Memory B cell (primary cell): ENCODE measurements around the gene CSTF3.
"Not testable (repeated sequence)": the region's sequence is repeated elsewhere in the genome, so short reads cannot be mapped to it uniquely, and the experiment has no call there.

ENCODE experiments used
- ATAC-seq: fragments of 150-1000 bp; cut with Tn5 transposase; 2 replicates; pipeline ENCODE4 v1.10.0; 2021; ENCODE audit warnings: low read depth, mild to moderate bottlenecking, moderate library complexity
- DNase-seq, 2 donors: peaks; one replicate each; pipeline ENCODE4 v3.0.0; 2022; ENCODE audit warnings: low spot score in 2 of 2
- H3K27ac Mint-ChIP-seq: one replicate; pipeline ENCODE4 v1.8.0; 2022; ENCODE audit warnings: mild to moderate bottlenecking, moderate library complexity, mixed read lengths
- H3K27me3 Mint-ChIP-seq: one replicate; pipeline ENCODE4 v1.8.0; 2022; ENCODE audit warnings: mixed read lengths
- H3K36me3 Mint-ChIP-seq: one replicate; pipeline ENCODE4 v1.8.0; 2022; ENCODE audit warnings: mild to moderate bottlenecking, mixed read lengths
- H3K4me1 Mint-ChIP-seq: one replicate; pipeline ENCODE4 v1.8.0; 2022; ENCODE audit warnings: mixed read lengths
- H3K4me3 Mint-ChIP-seq: one replicate; pipeline ENCODE4 v1.8.0; 2022; ENCODE audit warnings: mild to moderate bottlenecking, moderate library complexity, mixed read lengths
- H3K9me3 Mint-ChIP-seq: one replicate; pipeline ENCODE4 v1.8.0; 2022; ENCODE audit warnings: mixed read lengths

Gene CSTF3

DNA sequence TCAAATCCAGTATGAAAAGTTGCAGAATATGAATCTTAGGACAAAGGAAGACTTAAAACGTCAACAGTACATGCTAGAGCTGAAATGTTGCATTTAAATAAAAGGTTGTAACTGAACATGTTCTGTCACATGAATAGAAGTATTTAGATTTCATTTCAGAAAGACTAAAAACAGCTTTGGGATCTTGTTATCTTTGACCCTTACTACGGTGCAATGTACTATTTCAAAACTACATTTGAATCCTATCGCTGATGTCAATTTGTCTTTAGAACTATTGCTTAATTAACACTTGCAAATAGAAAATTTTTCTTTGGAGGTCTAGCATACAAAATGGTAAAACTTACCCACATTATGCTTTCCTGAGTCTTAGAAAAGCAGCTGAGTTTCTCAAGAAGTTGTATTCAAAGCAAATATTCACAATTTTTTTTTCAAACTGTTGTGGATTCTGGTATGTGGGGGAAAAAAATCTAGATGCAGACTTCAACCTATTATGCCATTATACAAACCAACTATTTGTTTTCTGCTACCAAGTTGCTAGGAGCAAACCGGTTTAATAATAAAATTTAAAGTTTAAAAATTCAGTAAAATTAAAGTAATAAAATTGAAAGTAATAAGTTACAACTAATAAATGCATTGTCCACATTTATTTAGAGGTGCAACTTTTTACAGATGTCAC is 25.4 kb downstream of the CSTF3 start:
- H3K36me3 Mint-ChIP-seq: peaks cover 3% of the 10 kb centered on the region
- H3K27me3 Mint-ChIP-seq: no peaks in the 10 kb centered on the region
- H3K4me1 Mint-ChIP-seq: no peaks in the 10 kb centered on the region
- H3K4me3 Mint-ChIP-seq: no peak overlapping the region
- ATAC-seq (no peak), DNase-seq (no peak)
- no peaks in the 10 kb centered on the region for H3K9me3 Mint-ChIP-seq
- no peak overlapping the region for H3K27ac Mint-ChIP-seq

DNA sequence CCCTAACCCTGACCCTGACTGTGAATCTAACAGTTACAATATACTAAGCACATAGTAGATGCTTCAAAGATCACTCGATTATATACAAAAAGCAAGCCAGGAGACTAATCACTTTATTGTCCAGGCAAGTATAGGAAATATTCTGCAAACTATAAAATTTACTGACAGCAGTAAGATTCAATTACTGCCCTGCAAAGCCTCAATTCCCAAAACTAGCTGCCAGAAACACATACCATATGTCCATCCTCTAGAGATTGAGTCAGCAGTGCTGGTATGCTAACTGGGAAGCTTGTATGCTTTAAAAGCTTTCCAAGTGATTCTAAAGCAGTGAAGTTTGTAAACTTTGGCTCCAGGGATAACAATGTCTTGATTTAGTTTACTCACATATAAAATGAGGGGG is 26.1 kb downstream of the CSTF3 start:
- H3K4me1 Mint-ChIP-seq: no peaks in the 10 kb centered on the region
- H3K9me3 Mint-ChIP-seq: no peaks in the 10 kb centered on the region
- H3K27me3 Mint-ChIP-seq: no peaks in the 10 kb centered on the region
- no peak overlapping the region for H3K27ac Mint-ChIP-seq
- DNase-seq (no peak), ATAC-seq (no peak)
- H3K36me3 Mint-ChIP-seq: peaks cover 1% of the 10 kb centered on the region
- no peak overlapping the region for H3K4me3 Mint-ChIP-seq

DNA sequence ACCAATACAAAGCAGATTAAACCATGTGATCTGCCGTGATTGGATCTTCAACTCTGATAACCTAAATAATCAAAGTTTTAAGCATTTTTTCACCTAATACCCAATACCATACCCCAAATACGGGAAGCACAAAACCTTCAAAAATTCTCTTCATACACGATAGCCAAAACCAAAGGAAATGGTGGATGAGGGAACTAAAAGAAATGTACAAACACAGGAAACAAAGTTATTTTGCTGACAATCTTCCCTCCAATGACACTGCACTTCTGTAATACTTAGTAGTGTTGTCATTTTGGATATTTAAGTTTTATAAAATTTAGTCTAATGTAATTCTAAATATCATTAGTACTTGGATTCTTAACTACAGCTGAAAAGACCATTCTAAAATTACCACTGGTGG is 27.0 kb downstream of the CSTF3 start:
- ATAC-seq (no peak), DNase-seq (no peak)
- no peaks in the 10 kb centered on the region for H3K36me3 Mint-ChIP-seq
- H3K4me3 Mint-ChIP-seq: no peak overlapping the region
- H3K27me3 Mint-ChIP-seq: no peaks in the 10 kb centered on the region
- H3K4me1 Mint-ChIP-seq: no peaks in the 10 kb centered on the region
- no peaks in the 10 kb centered on the region for H3K9me3 Mint-ChIP-seq
- no peak overlapping the region for H3K27ac Mint-ChIP-seq

DNA sequence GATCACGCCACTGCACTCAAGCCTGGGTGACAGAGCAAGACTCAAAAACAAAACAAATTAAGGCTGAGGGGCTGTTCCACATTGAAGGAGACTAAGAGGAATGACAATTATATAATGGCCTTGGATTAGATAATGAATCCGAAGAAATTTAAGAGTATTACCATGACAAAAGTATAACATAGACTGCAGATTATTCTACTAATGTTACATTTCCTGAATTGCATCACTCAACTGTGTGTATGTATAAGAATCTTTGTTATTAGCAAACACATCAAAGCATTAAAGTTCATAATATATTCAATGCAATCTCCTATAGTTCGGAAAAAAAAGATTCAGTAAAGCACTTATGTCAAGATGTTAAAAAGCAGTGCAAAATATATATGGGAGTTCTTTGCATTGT is 27.5 kb downstream of the CSTF3 start:
- Mint-ChIP-seq H3K36me3 (no peaks in the 10 kb centered on the region), H3K9me3 (no peaks in the 10 kb centered on the region), H3K27me3 (no peaks in the 10 kb centered on the region), H3K4me1 (peaks cover 1% of the 10 kb centered on the region), H3K27ac (no peak overlapping the region), H3K4me3 (no peak overlapping the region)
- DNase-seq: no peak
- ATAC-seq: no peak

DNA sequence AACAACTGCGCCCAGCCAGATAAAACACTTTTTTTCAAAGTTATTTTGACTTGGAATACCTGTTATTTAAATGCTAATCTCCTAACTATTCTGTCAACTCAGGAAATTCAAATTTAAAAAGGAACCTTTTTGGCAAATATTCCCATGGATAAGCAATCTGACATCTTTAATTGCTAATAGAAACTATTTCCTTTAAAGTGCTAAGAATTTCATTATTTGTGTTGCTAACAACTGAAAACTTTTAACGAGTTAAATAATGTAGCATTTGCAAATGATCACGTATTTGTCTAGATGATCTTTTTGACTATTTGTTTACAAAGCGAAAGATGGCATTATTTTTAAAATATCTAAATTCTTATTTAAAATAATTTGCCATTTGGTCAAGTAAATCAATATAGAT is 28.8 kb downstream of the CSTF3 start:
- H3K27ac Mint-ChIP-seq: no peak overlapping the region

DNA sequence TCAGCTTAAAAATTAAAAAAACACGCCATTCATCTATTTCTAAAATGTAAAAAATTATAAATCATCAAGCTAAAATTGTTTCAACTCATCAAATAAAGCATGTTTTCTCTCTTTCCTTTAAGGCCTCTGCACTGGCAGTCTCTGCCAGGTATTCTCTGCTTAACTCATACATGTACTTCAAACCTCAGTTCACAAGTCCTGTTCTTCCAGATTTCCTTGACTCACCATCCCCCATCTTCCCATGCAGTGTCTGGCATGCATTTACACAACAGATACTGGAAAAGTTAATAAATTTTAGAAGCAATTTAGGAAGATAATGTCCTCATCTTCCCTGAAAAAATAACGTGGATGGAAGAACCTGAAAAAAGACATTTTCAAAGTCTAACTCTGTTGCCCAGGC is 32.5 kb downstream of the CSTF3 start:
- Mint-ChIP-seq H3K27ac (no peak overlapping the region), H3K9me3 (no peaks in the 10 kb centered on the region), H3K36me3 (no peaks in the 10 kb centered on the region), H3K4me1 (peaks cover 3% of the 10 kb centered on the region), H3K4me3 (no peak overlapping the region), H3K27me3 (no peaks in the 10 kb centered on the region)
- no peak for ATAC-seq
- no peak for DNase-seq

More for the DNA sequence above, 28.8 kb downstream of the CSTF3 start:
- H3K4me1 Mint-ChIP-seq: peaks cover 3% of the 10 kb centered on the region
- no peaks in the 10 kb centered on the region for H3K36me3 Mint-ChIP-seq
- no peaks in the 10 kb centered on the region for H3K9me3 Mint-ChIP-seq
- H3K4me3 Mint-ChIP-seq: no peak overlapping the region
- no peaks in the 10 kb centered on the region for H3K27me3 Mint-ChIP-seq
- DNase-seq: no peak
- ATAC-seq: no peak

DNA sequence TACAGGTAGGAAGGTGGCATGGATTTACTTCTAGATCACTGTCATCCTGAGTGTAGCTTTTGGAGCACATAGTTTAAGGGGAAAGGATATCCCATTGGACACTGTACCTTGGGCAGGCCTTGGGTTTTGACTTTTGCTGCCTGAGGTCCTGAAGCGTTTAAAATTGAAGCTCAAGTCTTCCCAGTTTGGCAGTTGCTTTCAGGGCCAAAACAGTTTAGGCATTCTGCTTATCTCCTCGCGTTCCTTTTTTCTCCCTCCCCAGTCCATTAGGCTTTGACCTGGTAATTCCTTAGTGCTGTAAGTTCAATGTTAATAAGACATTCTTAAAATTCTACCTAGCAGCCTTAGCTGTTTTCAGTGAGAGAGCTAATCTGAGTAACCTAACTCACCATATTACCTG is 35.7 kb downstream of the CSTF3 start:
- Mint-ChIP-seq H3K27me3 (no peaks in the 10 kb centered on the region), H3K27ac (no peak overlapping the region), H3K9me3 (no peaks in the 10 kb centered on the region), H3K36me3 (no peaks in the 10 kb centered on the region), H3K4me3 (no peak overlapping the region), H3K4me1 (peaks cover 3% of the 10 kb centered on the region)
- DNase-seq (no peak), ATAC-seq (no peak)

DNA sequence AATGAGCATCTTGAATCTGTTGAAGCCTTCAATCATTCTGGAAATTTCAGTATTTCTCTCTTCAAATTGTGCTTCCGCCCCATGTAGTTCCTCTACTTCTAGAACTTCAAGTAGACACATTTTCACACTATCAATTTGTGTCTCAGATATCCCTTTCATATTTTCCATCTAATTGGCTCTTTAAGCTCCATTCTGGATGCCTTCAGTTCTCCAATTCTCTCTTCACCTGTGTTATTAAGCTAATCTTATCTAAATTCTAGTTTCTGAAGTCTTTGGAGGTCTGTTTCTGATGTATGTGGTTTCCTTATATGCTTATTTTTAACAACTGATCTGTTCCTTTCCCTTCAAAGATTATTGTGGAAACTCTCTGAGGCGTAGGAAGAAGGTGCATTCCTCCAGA is 36.3 kb downstream of the CSTF3 start:
- DNase-seq (no peak), ATAC-seq (no peak)
- H3K36me3 Mint-ChIP-seq: no peaks in the 10 kb centered on the region
- H3K9me3 Mint-ChIP-seq: no peaks in the 10 kb centered on the region
- peaks cover 3% of the 10 kb centered on the region for H3K4me1 Mint-ChIP-seq
- H3K4me3 Mint-ChIP-seq: no peak overlapping the region
- no peak overlapping the region for H3K27ac Mint-ChIP-seq
- H3K27me3 Mint-ChIP-seq: no peaks in the 10 kb centered on the region

DNA sequence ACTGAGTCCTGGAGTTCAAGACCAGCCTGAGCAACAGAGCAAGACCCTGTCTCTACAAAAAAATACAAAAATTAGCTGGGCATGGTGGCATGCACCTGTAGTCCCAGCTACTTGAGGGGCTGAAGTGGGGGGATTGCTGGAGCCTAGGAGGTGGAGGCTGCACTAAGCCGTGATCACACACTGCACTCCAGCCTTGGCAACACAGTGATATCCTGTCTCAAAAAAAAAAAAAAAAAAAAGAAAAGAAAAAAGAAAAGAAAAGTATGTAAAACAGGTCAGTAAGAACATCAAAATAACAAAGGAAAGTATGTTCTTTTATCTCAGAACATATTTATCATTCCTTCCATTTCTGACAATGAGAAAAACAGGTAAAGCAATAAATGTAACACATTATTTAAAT is 38.6 kb downstream of the CSTF3 start:
- H3K27ac Mint-ChIP-seq, H3K9me3 Mint-ChIP-seq, H3K27me3 Mint-ChIP-seq, H3K4me3 Mint-ChIP-seq, H3K36me3 Mint-ChIP-seq, ATAC-seq, DNase-seq, H3K4me1 Mint-ChIP-seq: not testable (repeated sequence)

DNA sequence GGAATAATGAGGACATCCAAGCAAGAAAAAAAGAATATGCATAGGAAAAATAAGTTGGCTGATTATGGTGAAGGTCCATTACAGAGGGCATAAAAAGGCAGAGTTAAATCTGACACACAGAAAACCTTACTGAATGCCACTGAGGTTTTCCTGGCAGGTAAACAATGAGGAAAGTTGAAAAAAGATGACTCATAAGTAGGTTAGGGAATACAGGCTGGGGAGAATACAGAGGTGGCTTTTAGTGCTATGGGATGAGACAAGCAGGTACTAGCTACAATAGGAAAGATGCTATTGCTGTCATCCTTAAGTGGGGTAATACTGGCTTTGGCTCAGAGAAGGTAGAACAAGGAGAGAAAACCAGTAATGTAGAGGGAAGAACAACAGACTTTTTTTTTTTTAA is 44.7 kb downstream of the CSTF3 start:
- Mint-ChIP-seq H3K4me1 (no peaks in the 10 kb centered on the region), H3K27me3 (no peaks in the 10 kb centered on the region)
- no peak for DNase-seq

DNA sequence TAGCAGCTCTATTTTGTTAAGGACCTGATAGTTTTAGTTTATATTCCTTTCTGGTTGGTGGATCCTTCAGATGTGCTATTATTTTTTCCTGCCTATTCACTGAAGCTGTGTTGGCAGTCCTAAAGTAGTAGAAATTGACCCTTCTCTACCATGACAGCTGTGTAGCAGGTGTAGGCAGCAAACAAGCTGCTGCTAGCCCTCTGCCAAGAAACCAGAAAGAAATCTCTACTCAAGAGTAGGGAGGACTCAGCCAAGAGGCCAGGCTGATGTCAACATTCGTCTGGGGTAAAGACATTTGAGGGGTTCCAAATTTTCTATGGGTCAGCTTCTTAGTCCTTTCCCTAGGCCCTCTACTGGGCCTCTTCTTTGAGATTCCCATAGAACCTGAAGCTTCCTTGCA is 51.2 kb downstream of the CSTF3 start:
- H3K4me1 Mint-ChIP-seq: no peaks in the 10 kb centered on the region
- no peak overlapping the region for H3K4me3 Mint-ChIP-seq
- ATAC-seq: no peak
- H3K36me3 Mint-ChIP-seq: peaks cover 3% of the 10 kb centered on the region
- no peaks in the 10 kb centered on the region for H3K9me3 Mint-ChIP-seq
- H3K27me3 Mint-ChIP-seq: no peaks in the 10 kb centered on the region
- DNase-seq: no peak
- no peak overlapping the region for H3K27ac Mint-ChIP-seq

More for the DNA sequence above, 44.7 kb downstream of the CSTF3 start:
- Mint-ChIP-seq H3K36me3 (no peaks in the 10 kb centered on the region), H3K9me3 (no peaks in the 10 kb centered on the region), H3K4me3 (no peak overlapping the region), H3K27ac (no peak overlapping the region)
- no peak for ATAC-seq

DNA sequence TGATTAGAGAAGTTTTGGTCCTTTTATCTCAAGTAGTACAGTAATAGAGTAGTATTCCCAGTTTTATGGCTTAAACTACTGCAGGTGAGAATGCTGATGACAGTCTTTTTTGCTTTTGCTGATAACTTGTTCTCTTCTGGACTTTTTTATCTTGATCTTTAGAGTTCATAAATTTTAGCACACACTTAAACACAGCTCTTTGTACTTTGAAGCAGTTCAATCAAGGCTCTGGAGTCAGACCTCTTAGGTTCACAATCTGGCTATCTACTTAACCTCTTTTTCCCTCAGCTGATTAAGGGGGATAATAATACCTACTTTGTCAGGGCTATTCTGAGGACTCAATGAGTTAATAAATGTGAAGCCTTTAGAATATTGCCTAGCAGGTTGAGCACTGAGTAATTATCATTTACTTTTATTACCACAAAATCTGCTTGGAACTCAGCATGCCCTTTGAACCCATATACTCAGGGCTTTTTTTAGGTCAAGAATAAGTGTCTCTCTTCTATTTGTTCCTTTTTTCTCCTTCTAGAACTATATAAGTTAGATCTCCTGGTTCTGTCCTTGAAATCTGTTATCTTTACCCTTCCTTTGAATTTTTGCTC is 51.9 kb downstream of the CSTF3 start:
- ATAC-seq: no peak
- Mint-ChIP-seq H3K4me1 (no peaks in the 10 kb centered on the region), H3K36me3 (peaks cover 3% of the 10 kb centered on the region), H3K9me3 (no peaks in the 10 kb centered on the region), H3K27ac (no peak overlapping the region), H3K4me3 (no peak overlapping the region), H3K27me3 (no peaks in the 10 kb centered on the region)
- DNase-seq: no peak

DNA sequence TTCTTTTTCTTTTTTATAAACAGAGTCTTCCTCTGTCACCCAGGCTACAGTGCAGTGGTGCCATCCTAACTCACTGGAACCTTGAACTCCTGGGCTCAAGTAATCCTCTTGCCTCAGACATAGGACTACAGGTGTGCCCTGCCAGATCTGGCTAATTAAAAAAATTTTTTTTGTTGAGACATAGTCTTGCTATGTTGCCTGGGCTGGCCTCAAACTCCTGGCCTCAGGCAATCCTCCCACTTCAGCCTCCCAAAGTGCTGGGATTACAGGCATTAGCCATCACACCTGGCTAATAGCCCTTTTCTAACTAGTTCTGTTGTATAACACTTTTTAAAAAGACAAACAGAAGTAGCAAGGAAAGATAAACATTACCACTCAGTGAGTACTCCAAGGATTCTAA is 57.4 kb downstream of the CSTF3 start:
- DNase-seq: no peak
- no peak overlapping the region for H3K4me3 Mint-ChIP-seq
- peaks cover 19% of the 10 kb centered on the region for H3K36me3 Mint-ChIP-seq
- no peak overlapping the region for H3K27ac Mint-ChIP-seq
- H3K9me3 Mint-ChIP-seq: no peaks in the 10 kb centered on the region
- no peaks in the 10 kb centered on the region for H3K27me3 Mint-ChIP-seq
- no peak for ATAC-seq
- no peaks in the 10 kb centered on the region for H3K4me1 Mint-ChIP-seq

DNA sequence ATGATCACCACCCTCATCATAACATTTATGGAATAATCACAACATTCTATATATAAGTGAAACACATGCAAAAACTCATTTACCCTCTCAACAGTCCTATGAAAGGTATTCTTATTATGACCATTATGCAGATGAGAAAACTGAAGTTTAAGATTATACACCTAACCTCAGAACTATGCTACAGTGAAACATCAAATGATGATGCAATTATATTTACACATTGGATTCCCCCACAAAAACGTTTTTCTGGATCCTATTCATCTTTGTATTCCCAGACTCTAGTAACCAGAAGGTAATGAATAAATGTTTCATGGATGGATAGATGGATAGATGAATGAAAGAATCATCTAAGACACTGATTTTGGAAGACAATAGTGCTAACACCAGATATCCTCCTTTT is 67.1 kb downstream of the CSTF3 start:
- Mint-ChIP-seq H3K27me3 (no peaks in the 10 kb centered on the region), H3K36me3 (peaks cover 25% of the 10 kb centered on the region), H3K4me3 (no peak overlapping the region), H3K9me3 (no peaks in the 10 kb centered on the region), H3K4me1 (no peaks in the 10 kb centered on the region), H3K27ac (no peak overlapping the region)
- DNase-seq (no peak), ATAC-seq (no peak)

DNA sequence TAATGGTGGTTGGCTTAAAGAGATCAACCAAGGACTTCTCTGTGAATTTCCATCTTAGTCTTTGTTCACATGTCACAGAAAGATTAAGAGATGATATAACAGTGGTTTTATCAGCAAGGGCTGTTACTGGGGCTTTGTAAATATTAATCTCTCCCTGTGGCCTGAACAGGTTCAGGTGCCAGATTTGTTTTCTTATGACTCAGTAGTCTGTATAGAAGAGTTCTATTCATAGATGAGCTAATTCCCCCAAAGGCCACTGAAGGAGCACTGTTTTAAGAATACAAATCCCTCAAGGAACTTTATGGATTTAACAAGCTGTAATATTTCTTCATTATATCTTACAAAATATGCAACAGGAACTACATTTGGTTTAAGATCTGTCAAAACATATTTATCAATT is 71.5 kb downstream of the CSTF3 start:
- no peaks in the 10 kb centered on the region for H3K4me1 Mint-ChIP-seq
- no peak for ATAC-seq
- H3K36me3 Mint-ChIP-seq: peaks cover 18% of the 10 kb centered on the region
- no peaks in the 10 kb centered on the region for H3K27me3 Mint-ChIP-seq
- DNase-seq: no peak
- H3K27ac Mint-ChIP-seq: peak overlapping the region; percentile 72
- H3K4me3 Mint-ChIP-seq: no peak overlapping the region
- no peaks in the 10 kb centered on the region for H3K9me3 Mint-ChIP-seq
